ENCODE measurements around the gene GUCD1.

GUCD1 gene

DNA sequence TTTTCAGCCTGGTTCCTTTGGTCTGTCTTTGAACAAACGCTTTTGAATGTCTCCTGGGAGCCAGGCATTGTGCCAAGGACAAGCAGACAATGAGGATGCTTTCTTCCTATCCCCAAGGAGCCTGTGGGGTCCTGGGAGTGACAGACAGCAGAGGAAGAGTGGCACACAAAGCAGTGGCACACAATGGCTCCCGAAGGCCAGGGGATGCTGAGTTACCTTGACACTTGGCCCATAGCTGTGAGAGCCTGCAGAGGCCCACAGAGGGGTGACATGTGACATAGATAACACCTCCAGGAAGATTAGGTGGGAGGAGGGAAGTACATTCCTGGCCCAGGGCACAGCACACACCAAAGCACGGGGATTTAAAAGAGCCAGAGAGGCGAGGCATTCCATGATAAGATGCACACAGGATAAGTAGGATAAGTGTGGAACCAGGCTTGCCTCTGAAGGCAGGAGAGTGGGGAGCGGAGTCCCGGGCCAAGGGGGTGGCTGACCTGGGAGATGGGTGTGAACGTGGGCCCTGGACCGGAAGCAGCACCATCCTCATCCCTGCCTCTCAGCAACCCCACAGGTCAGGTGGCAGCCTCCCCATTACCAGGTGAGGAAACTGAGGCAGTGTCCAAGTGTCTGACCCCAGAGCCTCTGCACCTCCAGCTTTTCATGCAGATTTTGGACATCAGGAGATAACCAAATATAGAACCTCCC lies 53.5 kb downstream of the GUCD1 start:
- DNase-seq = no peak

DNA sequence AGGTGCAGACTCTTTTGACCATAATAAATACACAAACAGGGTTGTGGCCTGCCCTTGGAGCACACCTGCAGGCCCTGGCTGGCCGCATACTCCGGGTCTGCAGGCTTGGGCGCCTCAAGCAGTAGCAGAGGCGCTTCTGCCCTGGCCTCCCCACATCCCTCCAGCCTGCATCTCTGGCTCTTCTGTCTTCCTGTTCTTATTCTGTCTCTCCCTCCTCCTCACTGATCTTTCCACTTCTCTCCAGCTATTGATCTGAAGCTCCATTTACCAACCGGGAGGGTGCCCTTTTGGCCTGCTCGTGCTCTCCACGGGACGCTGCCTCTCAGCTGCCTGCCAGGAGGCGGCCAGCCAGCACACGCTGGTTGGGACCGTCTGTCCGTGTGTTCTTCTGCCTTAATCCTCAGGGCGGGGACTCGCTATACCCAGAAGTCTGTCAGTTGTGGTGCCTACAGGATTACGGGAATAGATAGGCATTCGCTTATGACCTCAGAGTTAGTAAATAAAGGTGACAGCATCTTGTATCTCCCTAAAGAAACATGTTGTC lies 54.6 kb downstream of the GUCD1 start:
- DNase-seq = no peak

DNA sequence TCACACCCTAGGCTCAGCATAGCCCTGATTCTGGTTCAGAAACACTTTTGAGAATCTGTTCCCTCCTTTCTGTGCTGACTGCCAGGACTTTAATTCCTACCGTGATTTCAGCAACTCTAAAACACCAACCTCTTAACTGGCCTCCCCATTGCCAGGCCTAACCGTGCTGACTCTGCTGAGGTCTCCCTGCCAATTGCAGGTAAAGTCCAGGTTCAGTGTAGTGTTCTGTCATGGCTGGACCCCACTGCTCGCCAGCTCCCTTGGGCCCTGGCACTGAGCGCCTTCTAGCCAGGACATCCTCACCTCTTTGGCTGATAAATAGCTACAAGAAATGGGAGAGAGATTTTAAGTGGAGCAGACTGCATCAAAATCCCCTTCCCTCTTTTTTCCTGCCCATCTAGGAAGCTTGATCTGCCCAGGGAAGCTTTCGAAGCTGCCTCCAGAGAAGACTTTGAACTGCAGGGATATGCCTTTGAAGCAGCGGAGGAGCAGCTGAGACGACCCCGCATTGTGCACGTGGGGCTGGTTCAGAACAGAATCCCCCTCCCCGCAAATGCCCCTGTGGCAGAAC lies 55.1 kb downstream of the GUCD1 start:
- DNase-seq = no peak

DNA sequence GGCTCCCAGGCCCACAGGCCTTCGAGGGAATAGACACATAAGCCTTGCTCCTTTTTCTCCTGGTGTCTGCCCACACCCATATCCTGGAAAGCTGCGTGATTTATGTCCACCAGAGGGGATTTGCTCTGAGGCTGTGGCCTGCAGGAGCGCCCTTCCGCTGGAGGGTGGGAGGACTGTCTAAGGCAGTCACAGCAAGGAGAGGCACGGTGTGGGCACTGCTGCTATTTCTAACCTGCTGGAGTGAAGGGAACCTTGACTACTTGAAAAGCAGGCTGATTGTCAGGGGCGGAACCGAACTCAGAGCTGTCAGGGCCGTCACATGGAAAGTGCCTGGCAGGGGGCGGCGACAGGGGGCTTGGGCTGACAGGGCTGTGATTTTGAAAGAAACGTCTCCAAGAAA lies 56.1 kb downstream of the GUCD1 start:
- no peak for DNase-seq

DNA sequence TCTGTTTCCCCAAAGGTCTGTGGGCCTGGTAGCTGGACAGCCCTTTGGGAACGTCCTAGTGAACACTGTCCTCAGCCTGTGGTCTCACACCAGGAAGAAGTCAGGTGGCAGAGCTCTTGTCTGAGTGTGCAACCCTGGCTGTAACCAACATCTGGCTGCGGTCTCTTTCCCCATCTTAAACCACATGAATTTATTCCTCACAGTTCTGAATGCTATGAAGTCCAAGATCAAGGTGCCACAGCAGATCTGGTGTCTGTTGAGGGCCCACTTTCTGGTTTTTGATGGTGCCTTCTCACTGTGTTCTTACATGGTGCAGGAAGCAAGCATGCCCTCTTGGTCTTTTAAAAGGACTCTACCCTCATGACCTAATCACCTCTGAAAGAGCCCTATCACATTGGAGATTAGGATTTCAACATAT lies 57.1 kb downstream of the GUCD1 start:
- DNase-seq = no peak

DNA sequence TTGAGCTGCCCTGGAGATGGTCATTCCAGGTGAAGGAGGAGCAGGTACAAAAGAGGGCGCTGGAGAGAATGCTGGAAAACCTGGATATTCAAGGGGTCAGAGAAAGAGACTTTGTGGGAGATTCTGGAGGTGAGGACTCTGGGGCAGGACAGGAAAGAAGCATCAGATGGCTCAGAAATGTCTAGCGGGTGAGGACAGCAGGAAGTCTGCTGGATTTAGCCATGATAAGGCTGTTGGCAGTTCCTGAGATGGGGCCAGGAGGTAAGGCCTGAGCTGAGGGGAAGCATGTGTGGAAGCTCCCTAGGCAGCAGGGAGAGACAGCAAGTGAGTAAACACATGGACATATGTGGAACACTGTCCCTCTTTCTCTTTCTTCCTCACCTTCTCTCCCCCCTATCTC lies 58.3 kb downstream of the GUCD1 start:
- no peak for DNase-seq

DNA sequence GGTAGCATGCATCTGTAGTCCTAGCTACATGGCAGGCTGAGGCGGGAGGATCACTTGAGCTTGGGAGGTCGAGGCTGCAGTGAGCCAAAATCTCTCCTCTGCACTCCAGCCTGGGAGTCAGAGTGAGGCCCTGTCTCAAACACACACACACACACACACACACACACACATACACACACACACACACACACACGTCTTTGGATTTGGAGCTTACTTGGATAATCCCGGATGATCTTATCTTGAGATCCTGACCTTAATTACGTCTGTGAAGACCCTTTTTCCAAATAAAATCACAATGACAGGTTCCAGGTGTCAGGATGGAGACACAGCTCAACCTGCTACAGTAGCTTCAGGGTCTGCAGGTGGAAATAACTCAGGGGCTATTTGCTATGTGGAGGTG lies 58.7 kb downstream of the GUCD1 start:
- DNase-seq = no peak

DNA sequence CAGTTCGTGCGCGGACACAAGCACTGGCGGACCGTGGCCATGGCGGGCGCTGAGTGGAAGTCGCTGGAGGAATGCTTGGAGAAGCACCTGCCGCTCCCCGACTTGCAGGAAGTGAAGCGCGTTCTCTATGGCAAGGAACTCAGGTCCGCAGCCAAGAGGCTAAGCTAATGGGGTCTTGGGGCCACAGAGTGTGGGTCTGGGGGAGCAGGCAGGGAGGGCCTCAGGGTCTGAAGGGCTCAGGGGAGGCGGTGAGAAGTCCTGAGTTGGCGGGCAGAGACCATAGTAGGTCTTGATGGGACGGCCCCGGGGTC lies 59.6 kb downstream of the GUCD1 start:
- no peak for DNase-seq

DNA sequence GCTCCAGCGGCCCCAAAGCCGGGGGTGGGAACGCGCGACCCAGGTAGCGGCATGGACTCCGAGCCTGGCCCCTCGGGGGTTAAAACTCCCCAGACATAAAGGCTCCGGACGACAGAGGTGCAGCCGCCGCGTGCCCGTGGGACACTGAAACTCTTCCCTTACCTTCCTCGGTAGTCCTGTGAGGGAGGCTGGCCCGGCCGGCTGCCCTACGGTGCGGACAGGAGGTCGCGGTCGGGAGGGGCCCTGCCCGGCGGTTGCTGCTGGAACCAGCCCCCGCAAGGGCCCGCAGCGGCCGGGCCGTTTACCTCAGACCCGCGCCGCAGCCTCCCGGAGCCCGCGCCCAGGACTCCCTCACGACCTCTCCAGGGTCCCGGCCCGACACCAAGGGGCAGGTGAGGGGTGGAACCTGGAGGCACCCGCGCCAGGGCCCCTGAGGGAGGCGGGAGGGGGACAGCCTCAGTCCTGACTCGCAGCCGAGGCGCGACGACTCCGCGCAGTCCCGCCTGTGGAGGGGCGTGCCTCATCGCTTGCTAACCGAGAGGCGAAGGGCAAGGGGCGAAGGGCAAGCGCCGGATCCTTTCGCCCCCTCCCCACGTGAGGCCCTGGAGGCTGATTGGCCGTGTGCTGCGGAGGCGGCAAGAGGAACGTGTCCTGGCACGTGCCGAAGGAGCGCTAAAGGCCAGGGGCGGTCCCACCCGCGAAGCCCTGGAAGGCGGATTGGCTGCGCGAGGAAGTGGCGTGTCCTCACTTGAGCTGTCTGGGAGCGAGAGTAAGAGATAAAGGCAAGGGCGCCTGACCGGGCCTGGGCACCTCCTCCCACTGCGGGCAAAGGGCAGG lies 60.2 kb downstream of the GUCD1 start, which contains the start of gene UPB1:
Gene UPB1, plus strand, starts transcription at position 805 of the 837 bp plus-strand sequence. CDS start 72 bp downstream, outside the sequence.
- no peak for DNase-seq

DNA sequence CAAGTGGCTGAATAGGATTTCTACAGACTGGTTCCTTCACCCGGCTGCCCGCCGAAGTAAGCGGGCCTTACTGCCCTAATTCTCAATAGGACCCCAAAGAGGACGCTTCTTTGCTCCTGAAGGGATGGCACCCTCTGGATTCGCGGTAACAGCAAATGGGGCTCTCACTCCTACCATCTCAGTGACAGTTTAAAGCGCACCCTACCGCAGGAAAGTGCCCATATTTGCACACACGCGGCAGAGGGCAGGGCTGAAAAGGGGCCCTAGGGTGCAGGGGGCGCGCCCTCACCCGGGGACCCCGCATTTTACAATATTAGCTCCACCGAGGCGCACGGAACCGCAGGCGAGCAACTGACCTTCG lies 60.8 kb downstream of the GUCD1 start:
- no peak for DNase-seq

DNA sequence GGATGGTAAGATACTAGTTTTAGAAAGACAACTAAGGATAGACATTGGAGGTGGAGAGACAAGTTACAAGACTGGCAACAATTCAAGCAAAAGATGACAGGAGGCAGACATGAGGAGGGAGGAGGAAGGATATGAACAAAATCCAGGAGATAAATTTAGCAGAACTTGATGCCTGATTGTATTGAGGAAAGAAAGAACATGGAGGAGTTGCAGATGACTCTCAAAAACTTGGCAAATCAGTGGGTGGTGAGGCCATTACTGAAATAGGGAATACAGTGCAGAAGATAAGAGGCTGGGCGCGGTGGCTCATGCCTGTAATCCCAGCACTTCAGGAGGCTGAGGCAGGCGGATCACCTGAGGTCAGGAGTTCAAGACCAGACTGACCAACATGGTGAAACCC lies 62.5 kb downstream of the GUCD1 start:
- no peak for DNase-seq
